HG03439 (cell line): ENCODE measurements around the gene ARHGEF7.
A peak's percentile ranks its signal among the peaks of the same experiment; 100 is the strongest.

Source experiments
- ATAC-seq: cut with Tn5 transposase; IDR thresholded peaks from one replicate; pipeline ENCODE4 v1.9.1; 2021; ENCODE audit warnings: mild to moderate bottlenecking, moderate library complexity; ENCODE audit not compliant: unreplicated experiment

Gene ARHGEF7

GRCh38 chr13:111099290-111099689 is 15.8 kb upstream of the ARHGEF7 start:
- ATAC-seq: no peak

GRCh38 chr13:111110054-111110453 is 5.1 kb upstream of the ARHGEF7 start:
- ATAC-seq: no peak

- no peak for ATAC-seq
These were observed 3.7 kb upstream of the ARHGEF7 start for GRCh38 chr13:111111376-111111937.

DNA sequence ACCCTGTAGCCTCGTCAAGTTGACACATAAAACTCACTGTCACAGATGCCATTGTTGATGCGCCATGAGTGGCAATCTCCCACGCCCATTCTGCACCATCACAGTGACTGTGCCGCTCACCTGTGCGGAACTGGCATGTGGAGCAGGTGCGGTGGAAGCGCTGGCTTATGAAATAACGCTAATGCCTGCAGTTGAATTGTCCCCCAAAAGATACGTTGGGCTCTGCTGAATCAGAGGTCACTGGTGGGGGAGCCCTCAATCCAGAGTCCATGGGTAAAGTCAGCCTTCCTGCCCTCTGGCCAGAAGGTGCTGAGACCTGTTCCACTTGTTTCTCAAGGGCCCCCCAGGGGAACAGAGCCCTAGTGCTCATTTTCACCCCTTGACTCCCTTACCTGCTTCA is 2.9 kb upstream of the ARHGEF7 start:
- no peak for ATAC-seq

GRCh38 chr13:111114362-111115060 is 599 bp upstream of the ARHGEF7 start:
- ATAC-seq: no peak

DNA sequence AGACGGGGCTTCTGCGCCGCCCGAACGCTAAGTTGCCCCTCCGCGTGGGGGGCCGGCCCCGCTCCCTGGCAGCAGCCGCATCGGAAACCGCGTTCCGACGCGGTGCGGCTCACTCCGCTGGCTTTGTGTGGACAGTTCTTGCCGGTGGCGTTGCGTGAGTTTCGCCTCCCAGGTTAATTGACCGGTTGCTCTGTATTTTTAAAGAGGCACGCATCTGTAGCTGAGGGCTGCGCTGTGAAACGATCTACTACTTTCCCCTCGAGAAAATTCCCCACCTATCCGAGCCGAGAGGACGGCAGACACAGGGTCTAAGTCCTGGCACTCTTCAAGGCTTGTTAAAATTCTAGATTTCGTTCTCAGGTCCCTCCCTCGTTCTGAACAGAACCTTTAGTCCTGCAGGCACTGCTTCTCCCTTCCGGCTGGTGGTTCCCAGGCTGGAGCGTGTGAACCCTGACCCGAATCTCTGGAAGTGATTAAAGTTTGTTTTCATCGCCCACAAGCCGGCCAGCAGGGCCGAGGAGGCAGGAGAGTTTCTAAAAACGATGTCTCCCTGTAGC is 933 bp downstream of the ARHGEF7 start:
- no peak for ATAC-seq

DNA sequence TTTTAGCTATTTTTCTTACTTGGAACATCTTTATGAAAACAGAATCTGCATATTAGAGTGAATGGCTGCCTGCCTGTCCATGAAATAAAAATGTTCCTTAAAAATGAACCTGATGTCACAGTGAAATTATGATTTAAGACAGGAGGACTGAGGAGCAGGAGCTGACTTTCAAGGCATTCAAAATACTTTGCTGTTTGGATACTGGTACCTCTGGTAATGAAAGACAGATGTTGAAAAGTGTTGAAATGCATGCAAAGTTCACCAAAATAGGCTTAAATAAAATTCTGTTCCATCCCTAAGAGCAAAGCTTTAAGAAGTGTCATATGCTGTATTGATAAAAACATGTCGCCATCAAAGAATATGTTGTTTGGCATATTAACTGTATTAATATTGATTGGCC is 1.7 kb downstream of the ARHGEF7 start:
- ATAC-seq: no peak

- ATAC-seq: no peak
These were observed 2.2 kb downstream of the ARHGEF7 start for GRCh38 chr13:111117289-111117688.

DNA sequence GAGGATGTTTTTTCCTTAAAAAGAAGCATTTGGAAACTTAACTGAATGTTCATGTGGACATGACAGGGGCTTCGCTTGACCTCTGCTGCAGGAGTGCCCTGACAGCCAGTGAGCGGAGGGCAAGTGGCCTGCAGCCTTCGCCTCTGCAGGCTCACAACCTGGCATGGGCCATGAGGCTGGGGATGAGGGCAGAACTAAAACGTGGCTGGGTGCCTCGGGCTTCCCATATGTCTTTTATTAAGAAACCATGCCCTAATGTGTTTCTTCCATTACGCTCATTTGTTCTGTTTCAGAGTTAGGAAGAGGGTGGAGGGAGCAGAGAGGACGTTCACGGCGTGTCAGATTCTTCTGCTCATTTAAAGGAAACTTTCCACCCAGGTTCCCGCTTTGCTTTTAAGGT is 2.9 kb downstream of the ARHGEF7 start:
- no peak for ATAC-seq

DNA sequence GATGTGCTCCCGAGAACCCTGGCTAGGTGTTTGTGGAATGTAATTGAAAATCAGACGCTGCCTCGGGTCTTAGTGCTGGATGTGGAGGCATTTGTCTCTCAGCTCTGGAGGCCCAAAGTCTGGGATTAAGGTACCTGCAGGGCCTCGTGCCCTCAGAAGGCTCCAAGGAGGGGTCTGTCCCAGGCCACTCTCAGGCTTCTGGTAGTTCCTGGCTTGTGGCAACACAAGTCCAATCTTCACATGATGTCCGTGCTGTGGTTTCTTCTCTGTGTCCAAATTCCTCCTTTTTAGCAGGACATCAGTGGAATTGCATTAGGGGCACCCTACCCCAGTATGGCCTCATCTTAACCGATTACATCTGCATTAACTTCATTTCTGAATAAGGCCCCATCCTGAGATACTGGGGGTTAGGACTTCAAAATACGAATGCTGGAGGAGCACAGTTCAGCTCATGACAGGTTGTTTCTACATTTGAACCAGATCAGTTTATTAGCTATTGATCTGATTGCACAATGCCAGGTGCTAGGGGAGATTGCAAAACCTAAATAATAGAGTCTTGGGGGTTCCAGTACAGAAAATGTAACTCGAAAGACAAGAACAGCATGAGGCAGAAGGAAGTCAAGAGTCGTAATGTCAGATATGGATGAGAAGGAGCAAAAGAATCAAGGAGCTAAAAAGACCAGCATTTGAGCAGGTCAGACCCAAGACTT is 3.9 kb downstream of the ARHGEF7 start:
- ATAC-seq: no peak

- no peak for ATAC-seq
These were observed 4.9 kb downstream of the ARHGEF7 start for GRCh38 chr13:111119966-111120365.

GRCh38 chr13:111120422-111120821 is 5.3 kb downstream of the ARHGEF7 start:
- ATAC-seq: no peak

GRCh38 chr13:111120913-111121312 is 5.8 kb downstream of the ARHGEF7 start:
- ATAC-seq: no peak

DNA sequence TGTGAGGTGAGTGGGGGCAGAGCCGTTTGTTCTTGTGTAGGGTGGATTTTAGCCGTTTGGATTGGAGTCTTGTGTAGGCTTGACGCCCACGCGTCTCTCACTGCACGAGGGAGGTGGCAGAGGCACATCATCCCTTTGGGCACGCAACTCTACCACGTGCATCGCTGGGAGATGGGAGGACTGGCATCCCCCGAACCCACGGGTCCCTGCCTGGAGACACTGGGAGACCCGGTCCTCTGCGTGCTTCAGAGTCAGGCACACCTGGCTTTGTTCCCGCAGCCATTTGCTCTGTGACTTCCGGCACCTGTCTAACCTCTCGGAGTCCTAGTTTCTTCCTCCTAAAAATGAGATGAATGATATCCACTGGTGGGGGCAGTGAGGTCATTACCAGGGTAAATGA is 6.4 kb downstream of the ARHGEF7 start:
- ATAC-seq: no peak

DNA sequence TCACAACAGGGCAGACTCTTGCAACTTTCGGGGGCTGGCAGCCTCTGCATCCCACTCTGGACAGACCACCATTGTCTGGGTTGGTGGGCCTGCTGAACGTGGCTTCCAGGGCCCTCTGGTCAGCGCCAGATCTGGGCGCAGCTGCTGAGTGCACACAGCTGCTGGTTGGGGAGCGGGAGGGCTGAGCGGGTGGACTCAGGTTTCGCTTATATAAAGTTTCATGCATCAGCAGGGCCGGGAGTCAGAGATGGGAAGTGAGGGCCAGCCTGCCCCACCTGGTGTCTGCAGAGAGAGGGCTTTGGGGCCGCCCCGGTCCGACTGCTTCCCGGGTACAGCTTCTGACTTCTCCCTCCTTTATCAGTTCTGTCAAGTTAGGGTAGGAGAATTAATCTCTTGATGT is 6.9 kb downstream of the ARHGEF7 start:
- no peak for ATAC-seq

- no peak for ATAC-seq
These were observed 7.5 kb downstream of the ARHGEF7 start for GRCh38 chr13:111122631-111123030.

DNA sequence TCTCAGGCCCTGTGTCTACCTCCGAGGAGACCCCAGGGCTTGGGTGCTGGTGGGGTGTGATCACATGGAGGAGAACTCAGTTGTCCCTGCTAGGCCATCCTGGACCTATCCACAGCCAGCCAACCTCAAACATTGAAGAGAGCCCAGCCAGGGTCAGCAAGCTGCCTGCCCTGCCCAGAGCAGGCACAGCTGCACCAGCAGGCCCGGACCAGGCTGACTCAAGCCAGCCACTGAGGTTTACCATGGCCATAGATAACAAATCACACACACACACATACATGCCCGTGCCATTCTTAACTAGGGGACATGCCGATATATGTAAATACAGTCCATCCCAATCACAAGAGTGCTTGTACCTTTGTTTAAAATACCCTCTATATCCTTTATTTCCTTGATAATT is 8.1 kb downstream of the ARHGEF7 start:
- ATAC-seq: no peak

DNA sequence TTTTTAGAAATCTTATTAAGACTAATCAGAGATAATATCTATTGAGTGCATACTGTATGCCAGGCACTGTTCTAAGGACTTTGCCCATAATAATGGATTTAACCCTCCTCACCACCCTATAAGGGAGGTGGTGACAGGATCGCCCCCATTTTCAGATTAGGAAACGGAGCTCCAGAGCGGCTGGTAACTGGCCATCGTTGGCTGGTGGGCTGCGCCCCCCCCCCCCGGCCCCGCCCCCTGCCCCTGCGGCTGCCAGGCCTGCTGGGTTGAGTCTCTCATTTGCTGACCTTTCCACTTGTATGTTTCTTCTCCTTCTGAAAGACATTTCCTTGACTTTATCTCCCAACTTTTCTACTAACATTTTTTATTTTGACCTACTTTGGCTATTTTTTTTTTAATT is 8.5 kb downstream of the ARHGEF7 start:
- ATAC-seq: no peak

DNA sequence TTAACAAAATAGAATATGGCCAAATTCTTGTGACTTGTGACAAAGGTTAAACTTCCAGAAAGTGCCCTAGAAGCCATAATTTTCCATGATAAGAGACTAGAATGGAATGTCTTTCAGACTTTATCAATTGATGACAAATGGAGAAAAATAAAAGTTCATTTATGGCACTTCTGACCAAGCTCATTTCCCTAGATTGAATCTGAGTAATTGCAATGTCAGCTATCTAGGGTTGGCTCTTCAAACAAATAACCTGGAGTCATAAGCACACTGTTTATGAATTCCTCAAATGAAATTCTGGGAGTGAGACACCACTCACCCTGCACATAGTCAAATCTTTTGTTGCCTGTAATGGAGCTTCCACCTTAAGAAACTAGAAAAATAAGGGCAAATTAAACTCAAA is 11.4 kb downstream of the ARHGEF7 start:
- ATAC-seq: no peak

DNA sequence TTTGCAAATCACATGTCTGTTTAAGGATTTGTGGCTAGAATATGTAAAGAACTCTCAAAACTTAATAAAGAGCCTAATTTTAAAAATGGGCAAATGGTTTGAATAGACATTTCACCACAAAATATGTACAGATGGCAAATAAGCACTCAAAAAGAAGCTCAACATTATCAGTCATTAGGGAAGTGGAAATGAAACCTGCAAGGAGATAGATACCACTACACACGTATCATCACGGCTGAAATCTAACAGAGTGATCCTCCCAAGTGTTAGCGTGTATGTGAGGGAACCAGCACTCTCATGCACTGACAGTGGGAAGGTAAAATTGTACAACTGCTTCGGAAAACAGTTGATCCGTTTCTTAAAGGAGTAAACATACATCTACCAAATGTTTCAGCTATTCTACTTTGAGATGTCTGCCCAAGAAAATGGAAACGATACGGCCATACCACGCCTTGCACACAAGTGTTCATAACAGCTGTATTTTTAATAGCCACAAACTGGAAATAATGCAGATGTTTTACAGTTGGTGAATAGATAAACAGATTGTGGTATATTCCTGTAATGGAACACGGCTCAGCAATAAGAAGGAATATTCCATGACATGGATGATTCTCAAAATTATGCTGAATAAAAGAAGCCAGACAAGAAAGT is 14.5 kb downstream of the ARHGEF7 start:
- peak; percentile 98 for ATAC-seq

- ATAC-seq: no peak
These were observed 15.0 kb downstream of the ARHGEF7 start for GRCh38 chr13:111130116-111130508.

DNA sequence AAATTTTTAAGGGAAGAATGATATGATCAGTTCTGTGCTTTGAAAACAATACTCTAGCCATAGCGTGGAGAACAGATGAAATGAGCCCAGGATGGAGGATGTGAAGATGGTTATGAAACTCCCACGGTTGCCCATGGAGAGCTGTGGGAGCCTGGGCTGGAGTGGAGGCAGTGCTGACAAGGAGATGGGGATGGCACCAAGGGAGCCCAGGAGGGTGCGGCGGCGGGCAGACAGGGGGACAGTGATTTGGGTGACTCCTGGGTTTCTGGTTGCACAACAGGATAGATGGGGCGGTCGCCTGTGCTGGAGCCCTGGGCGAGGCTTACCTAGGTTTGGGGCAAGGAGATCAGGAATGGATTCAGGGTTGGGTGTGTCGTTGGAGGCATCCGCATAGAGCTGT is 15.9 kb downstream of the ARHGEF7 start:
- no peak for ATAC-seq
